WI38 (cell line): ENCODE results near the gene RIOK1.

Experiments used
- H3K4me3 ChIP-seq: 2 replicates; pipeline ENCODE4 v1.5.1; 2011; ENCODE audit warnings: low read depth, mild to moderate bottlenecking, control low read depth, low read length
- CTCF ChIP-seq: IDR thresholded peaks from 2 replicates; pipeline ENCODE4 v1.5.1; 2012; ENCODE audit warnings: low read depth, mild to moderate bottlenecking, control low read depth, low read length

Gene RIOK1

GRCh38 chr6:7367408-7367807, 22.2 kb upstream of the RIOK1 start:
- H3K4me3 ChIP-seq, result no peak overlapping the region
- no peak for TF ChIP-seq CTCF

GRCh38 chr6:7373739-7374138, 15.9 kb upstream of the RIOK1 start:
- TF ChIP-seq CTCF, result no peak
- H3K4me3 ChIP-seq, result no peak overlapping the region

GRCh38 chr6:7377961-7378360, 11.6 kb upstream of the RIOK1 start:
- TF ChIP-seq CTCF, result no peak
- H3K4me3 ChIP-seq, result no peak overlapping the region

- TF ChIP-seq CTCF, result no peak
- no peak overlapping the region for H3K4me3 ChIP-seq
Measured at GRCh38 chr6:7378740-7379139, 10.9 kb upstream of the RIOK1 start.

- no peak overlapping the region for H3K4me3 ChIP-seq
- TF ChIP-seq CTCF, result no peak
Measured at GRCh38 chr6:7381092-7381491, 8.5 kb upstream of the RIOK1 start.

GRCh38 chr6:7389162-7389450, 502 bp upstream of the RIOK1 start:
- no peak for TF ChIP-seq CTCF
- H3K4me3 ChIP-seq, result peak overlapping the region; percentile 90

- TF ChIP-seq CTCF, result no peak
- H3K4me3 ChIP-seq, result peak overlapping the region; percentile 90
Measured at GRCh38 chr6:7390226-7390878, 744 bp downstream of the RIOK1 start.
